ENCODE data around the gene KLHL24. TPM values are rescaled to one million over a fixed set of nuclear protein-coding genes. Genes with fewer than 3 reads are reported as not detected.

The KLHL24 gene
- polyA plus RNA-seq, 1 donor from 2014 or later, result 92.1 TPM

DNA sequence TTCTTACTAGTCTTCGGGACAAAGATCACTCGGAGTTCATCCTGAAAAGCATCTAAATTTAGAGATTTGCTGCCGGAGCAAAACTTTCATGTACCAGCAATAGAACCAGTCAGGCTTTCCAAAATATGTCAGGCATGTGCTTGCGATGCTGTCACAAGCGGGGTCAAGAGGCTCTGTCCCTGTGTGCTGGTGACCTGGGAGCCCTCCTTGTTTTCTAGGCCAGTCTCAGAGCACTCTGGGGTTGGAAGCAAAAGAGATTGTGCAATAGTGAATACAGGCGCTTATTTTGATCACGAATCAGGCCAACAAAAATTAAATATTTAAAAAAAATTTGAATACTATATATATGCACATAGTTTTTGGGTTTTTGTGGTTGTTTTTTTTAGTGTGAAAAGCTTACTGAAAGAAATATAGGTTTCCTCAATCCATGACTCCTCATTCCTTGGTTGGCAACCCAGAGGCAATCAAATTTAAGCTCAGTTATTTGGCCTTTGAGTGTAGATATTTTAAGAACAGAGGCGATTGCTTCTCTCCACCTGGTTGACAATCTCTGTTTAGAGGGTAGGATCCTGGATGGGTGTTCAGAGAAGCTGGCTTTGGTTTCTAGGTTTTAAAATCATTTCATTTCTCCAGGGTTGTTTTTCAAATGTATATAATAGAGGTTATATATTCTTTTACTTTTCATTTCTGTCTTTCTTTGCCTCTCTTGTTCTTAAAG, 8.4 kb upstream of the KLHL24 start:
- Histone ChIP-seq H4K20me1 (ENCODE audit: insufficient read depth) (no peaks in the 10 kb centered on the region), H3F3A (ENCODE audit: insufficient read depth, low read length, poor library complexity, severe bottlenecking) (no peaks in the 10 kb centered on the region), H3K9ac (ENCODE audit: low read length) (no peak overlapping the region), H3K79me2 (replicated peaks; ENCODE audit: insufficient read depth, low read length) (no peaks in the 10 kb centered on the region), H3K4me2 (ENCODE audit: low read length) (no peak overlapping the region), H2AFZ (ENCODE audit: low read depth, low read length) (no peak overlapping the region), H3K4me3 (ENCODE audit: low read length) (no peak overlapping the region), H3K27ac (ENCODE audit: low read length) (no peak overlapping the region), H3K9me2 (ENCODE audit: insufficient read depth, low read length) (no peaks in the 10 kb centered on the region), H3K36me3 (ENCODE audit: insufficient read depth, low read length) (no peaks in the 10 kb centered on the region), H3K9me3 (ENCODE audit: low read length) (no peaks in the 10 kb centered on the region), H3K27me3 (ENCODE audit: insufficient read depth, low read depth, low read length) (no peaks in the 10 kb centered on the region)
- TF ChIP-seq CTCF (IDR thresholded peaks at IDR 0.05; ENCODE audit: poor library complexity, severe bottlenecking) (no peak), MXI1 (conservative IDR thresholded peaks at IDR 0.05; ENCODE audit: poor library complexity, severe bottlenecking) (no peak), POLR2AphosphoS5 (IDR thresholded peaks at IDR 0.05) (no peak), RAD21 (conservative IDR thresholded peaks at IDR 0.05) (no peak), REST (IDR thresholded peaks at IDR 0.05; ENCODE audit: borderline replicate concordance) (no peak), EP300 (conservative IDR thresholded peaks at IDR 0.05; ENCODE audit: poor library complexity, severe bottlenecking) (no peak), EZH2 (IDR thresholded peaks at IDR 0.05; ENCODE audit: borderline replicate concordance, insufficient read depth, low read length, poor library complexity, severe bottlenecking) (no peak), SMC3 (conservative IDR thresholded peaks at IDR 0.05; ENCODE audit: poor library complexity) (no peak), TAF1 (IDR thresholded peaks at IDR 0.05; ENCODE audit: low read depth) (no peak)

- Histone ChIP-seq H3K36me3 (ENCODE audit: insufficient read depth, low read length) (no peaks in the 10 kb centered on the region), H4K20me1 (ENCODE audit: insufficient read depth) (no peaks in the 10 kb centered on the region), H3K4me2 (ENCODE audit: low read length) (no peak overlapping the region), H3K27me3 (ENCODE audit: insufficient read depth, low read depth, low read length) (no peaks in the 10 kb centered on the region), H3K9ac (ENCODE audit: low read length) (no peak overlapping the region), H2AFZ (ENCODE audit: low read depth, low read length) (no peak overlapping the region), H3K9me2 (ENCODE audit: insufficient read depth, low read length) (no peaks in the 10 kb centered on the region), H3K9me3 (ENCODE audit: low read length) (no peaks in the 10 kb centered on the region), H3F3A (ENCODE audit: insufficient read depth, low read length, poor library complexity, severe bottlenecking) (no peaks in the 10 kb centered on the region), H3K27ac (ENCODE audit: low read length) (no peak overlapping the region), H3K79me2 (replicated peaks; ENCODE audit: insufficient read depth, low read length) (no peaks in the 10 kb centered on the region), H3K4me3 (ENCODE audit: low read length) (no peak overlapping the region)
- TF ChIP-seq POLR2AphosphoS5 (IDR thresholded peaks at IDR 0.05) (no peak), EP300 (conservative IDR thresholded peaks at IDR 0.05; ENCODE audit: poor library complexity, severe bottlenecking) (no peak), REST (IDR thresholded peaks at IDR 0.05; ENCODE audit: borderline replicate concordance) (no peak), TAF1 (IDR thresholded peaks at IDR 0.05; ENCODE audit: low read depth) (no peak), SMC3 (conservative IDR thresholded peaks at IDR 0.05; ENCODE audit: poor library complexity) (no peak), MXI1 (conservative IDR thresholded peaks at IDR 0.05; ENCODE audit: poor library complexity, severe bottlenecking) (no peak), CTCF (IDR thresholded peaks at IDR 0.05; ENCODE audit: poor library complexity, severe bottlenecking) (no peak), EZH2 (IDR thresholded peaks at IDR 0.05; ENCODE audit: borderline replicate concordance, insufficient read depth, low read length, poor library complexity, severe bottlenecking) (no peak), RAD21 (conservative IDR thresholded peaks at IDR 0.05) (no peak)
Measured at GRCh38 chr3:183629546-183630301, 5.7 kb upstream of the KLHL24 start.
